Astrocyte of the cerebellum (primary cell): Measurements from ENCODE around the gene TRIM63.

Experiments
- DNase-seq: peaks from one replicate; pipeline ENCODE4 v3.0.0-alpha.2; 2011; ENCODE audit warnings: low read depth
- H3K4me3 ChIP-seq: 2 replicates; pipeline ENCODE4 v1.5.1; 2011; ENCODE audit warnings: mild to moderate bottlenecking, low read depth, low read length, moderate library complexity
- in situ Hi-C: cut with HindIII; loops from 2 replicates; pipeline ENCODE4 v1.10.0; 2017; ENCODE audit warnings: low sequenced_read_pairs
- TF ChIP-seq, protein P1 (sequence below): IDR thresholded peaks from 2 replicates; pipeline ENCODE4 v1.5.1; 2012; ENCODE audit warnings: low read length, low read depth, moderate library complexity, mild to moderate bottlenecking; ENCODE audit errors: missing control alignments

TRIM63 gene

DNA sequence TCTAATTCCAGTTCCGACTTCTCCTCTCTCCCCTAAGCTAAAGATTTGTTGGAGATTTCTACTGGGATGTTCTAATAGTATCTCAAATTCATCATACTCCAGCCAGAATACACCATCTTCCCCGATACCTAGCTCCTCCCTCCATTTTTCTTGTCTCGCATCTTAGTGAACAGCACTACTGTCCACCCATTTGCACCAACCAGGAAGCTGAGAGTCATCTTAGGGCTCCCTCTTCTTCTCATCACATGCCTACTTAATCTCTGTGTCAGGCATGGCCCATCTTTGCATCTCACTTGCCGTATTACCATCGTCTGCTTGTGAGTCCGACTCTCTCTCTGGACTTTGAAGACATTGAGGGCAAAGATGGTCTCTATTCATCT lies 3.5 kb upstream of the TRIM63 start:
- H3K4me3 ChIP-seq = no peak overlapping the region
- TF ChIP-seq, protein P1, sequence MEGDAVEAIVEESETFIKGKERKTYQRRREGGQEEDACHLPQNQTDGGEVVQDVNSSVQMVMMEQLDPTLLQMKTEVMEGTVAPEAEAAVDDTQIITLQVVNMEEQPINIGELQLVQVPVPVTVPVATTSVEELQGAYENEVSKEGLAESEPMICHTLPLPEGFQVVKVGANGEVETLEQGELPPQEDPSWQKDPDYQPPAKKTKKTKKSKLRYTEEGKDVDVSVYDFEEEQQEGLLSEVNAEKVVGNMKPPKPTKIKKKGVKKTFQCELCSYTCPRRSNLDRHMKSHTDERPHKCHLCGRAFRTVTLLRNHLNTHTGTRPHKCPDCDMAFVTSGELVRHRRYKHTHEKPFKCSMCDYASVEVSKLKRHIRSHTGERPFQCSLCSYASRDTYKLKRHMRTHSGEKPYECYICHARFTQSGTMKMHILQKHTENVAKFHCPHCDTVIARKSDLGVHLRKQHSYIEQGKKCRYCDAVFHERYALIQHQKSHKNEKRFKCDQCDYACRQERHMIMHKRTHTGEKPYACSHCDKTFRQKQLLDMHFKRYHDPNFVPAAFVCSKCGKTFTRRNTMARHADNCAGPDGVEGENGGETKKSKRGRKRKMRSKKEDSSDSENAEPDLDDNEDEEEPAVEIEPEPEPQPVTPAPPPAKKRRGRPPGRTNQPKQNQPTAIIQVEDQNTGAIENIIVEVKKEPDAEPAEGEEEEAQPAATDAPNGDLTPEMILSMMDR = no peak
- in situ Hi-C loops = no loop called here
- DNase-seq = no peak

DNA sequence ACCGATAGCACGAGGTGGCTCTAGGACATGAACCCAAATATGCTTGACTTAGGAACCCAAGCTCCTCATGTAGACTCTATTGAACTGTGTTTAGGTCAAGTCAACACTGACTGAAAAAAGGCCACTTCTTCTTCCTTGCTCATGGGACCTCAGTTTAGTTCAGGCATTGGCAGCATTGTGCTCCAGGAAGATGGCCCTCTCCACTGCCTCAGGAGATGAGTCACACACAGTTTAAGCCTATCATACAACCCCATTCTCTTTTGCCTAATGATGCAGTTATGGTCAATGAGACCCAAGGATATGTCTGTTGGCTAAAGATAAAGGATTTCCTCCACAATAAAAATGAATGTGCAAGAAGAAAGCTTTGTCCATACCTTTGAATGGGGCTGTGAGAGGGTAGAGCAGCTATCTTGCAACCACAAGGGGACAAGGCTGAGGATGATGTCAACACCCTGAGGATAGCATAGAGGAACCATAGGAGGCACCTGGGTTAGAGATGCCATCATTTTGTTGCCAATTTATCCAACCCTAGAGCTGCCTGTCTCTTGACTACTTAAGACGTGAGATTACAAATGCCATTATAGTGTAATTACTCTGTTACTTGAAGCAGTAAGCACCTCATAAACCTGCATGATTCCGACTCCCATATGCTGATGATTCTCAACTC lies 3.0 kb upstream of the TRIM63 start:
- in situ Hi-C loops = no loop called here
- TF ChIP-seq, protein P1 = no peak
- no peak for DNase-seq
- no peak overlapping the region for H3K4me3 ChIP-seq

DNA sequence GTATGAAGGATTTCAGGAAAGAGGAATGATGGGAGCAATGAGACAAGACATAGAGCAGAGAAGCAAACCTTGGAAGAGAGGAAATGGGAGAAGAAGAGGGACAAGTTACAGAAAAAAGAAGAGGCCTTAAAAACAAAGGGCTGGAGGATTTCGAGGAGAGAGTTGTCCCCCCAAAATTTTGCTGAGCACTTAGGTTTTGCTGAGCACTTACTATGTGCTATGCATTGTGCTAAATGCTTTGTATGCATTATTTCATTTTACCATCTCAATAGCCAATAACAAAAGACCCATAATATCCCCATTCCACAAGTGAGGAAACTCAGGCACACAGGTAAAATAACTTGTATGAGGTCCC lies 2.5 kb upstream of the TRIM63 start:
- TF ChIP-seq, protein P1 = no peak
- in situ Hi-C loops = no loop called here
- no peak overlapping the region for H3K4me3 ChIP-seq
- no peak for DNase-seq

DNA sequence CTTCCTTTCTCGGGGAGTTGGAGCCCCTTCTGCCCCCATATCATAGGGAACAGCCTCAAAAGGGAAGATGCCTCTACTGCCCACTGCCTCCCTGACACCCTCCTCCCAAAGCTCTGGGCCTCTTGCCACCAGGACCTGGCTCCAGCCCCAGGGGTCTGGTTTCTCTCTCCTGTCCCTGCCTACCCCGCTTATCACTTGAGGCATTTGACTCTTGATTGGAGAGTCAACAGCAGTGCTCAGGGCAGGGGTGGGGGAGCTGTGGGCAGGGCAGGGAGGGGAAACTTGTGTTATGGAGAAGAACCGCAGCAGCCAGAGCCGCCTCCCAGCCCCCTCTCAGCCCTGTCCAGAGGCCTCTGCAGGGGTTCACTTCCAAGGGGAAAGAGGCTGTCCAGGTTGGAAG lies 573 bp downstream of the TRIM63 start:
- in situ Hi-C loops = no loop called here
- no peak for DNase-seq
- H3K4me3 ChIP-seq = no peak overlapping the region
- TF ChIP-seq, protein P1 = no peak

DNA sequence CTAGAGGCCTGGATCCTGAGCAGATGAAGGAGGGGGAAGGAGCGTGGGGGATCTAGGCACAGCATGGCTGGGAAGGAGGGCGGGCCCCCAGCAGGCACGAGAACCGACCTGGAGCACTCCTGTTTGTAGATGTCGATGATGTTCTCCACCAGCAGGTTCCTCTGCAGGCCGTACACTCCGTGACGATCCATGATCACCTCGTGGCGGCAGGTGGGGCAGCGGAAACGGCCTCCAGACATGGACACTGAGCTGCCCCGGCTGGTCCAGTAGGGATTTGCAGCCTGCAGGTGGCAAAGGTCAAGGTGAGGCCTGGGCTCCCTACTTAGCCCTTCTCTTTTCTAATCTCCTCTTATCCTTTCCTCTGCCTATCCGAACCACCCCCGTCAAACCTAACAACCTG lies 1.3 kb downstream of the TRIM63 start:
- no peak for DNase-seq
- no peak overlapping the region for H3K4me3 ChIP-seq
- in situ Hi-C loops = no loop called here

DNA sequence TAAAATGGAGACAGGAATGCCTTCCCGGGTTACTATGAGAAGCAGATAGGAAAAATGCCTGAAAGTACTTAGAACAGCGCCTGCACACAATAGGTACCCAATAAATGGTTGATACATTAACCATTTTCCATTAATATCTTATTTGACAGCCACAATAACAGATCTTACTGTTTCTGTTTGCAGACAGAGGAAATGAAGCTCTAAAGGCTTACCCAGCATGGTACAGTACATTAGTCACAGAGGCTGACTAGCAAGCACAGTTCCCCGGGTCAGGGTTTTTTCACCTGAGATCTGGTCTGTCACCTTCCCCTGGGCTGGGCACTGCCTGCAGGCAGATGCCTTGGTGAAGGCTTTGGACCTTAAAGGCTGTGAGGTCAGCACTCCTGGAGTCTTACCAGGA lies 2.9 kb downstream of the TRIM63 start:
- TF ChIP-seq, protein P1 = no peak
- in situ Hi-C loops = no loop called here
- no peak for DNase-seq
- H3K4me3 ChIP-seq = no peak overlapping the region

More for the DNA sequence above, 1.3 kb downstream of the TRIM63 start:
- TF ChIP-seq, protein P1 = no peak
